ENCODE measurements around the gene CERS1.

The CERS1 gene

DNA sequence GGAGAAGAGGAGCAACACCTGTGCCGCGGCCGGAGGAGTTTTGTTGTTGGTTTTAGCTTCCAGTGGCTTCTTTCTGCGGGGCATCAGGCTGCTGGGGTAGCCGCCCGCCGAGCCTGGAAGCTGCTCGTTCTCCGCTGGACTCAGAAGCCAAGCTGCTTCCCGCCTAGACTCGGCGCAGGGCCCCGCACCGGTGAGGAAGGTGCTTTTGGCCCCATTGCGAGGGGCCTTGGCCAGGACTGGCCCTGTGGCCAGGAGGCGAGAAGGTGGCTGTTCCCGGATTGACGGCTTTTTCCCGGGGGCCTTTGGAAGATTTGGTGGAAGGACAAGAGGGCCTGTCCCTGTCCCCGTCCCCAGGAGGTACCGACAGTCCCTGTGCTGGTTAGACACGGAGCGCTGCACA, 28.8 kb downstream of the CERS1 start:
- no peak for DNase-seq (ENCODE audit: low read depth, low spot score)
- ChIA-PET CTCF (interaction anchor here (0.9 to 13.9 kb wide), 16 partner anchors 11 to 417 kb away, joined by 3 to 249 read pairs (median 4); partner anchors contain the start of gene CRTC1), POLR2A (no interaction called here)
- TF ChIP-seq, protein P1, sequence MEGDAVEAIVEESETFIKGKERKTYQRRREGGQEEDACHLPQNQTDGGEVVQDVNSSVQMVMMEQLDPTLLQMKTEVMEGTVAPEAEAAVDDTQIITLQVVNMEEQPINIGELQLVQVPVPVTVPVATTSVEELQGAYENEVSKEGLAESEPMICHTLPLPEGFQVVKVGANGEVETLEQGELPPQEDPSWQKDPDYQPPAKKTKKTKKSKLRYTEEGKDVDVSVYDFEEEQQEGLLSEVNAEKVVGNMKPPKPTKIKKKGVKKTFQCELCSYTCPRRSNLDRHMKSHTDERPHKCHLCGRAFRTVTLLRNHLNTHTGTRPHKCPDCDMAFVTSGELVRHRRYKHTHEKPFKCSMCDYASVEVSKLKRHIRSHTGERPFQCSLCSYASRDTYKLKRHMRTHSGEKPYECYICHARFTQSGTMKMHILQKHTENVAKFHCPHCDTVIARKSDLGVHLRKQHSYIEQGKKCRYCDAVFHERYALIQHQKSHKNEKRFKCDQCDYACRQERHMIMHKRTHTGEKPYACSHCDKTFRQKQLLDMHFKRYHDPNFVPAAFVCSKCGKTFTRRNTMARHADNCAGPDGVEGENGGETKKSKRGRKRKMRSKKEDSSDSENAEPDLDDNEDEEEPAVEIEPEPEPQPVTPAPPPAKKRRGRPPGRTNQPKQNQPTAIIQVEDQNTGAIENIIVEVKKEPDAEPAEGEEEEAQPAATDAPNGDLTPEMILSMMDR (IDR thresholded peaks at IDR 0.05; ENCODE audit: insufficient read depth, low read length, missing control alignments) = no peak
- no peak overlapping the region for H3K4me3 ChIP-seq (ENCODE audit: low read depth, low read length)

DNA sequence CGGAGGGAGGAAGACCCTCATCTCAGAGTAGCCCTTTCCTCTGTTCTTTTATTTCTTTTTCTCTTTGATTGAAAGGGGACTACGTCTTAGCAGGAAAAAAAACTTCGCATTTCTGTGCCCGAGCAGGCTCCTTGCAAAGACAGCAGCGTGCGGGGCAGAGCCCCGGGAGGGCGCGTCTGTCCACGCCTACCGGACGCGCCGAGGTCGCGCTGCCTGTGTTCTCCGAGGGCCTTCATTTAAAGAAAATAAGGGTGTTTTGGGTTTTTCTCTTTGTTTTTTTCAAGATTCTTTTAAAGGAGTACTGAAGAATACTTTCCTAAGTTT, 29.2 kb downstream of the CERS1 start:
- DNase-seq (ENCODE audit: low read depth, low spot score) = no peak
- H3K4me3 ChIP-seq (ENCODE audit: low read depth, low read length) = no peak overlapping the region
- POLR2A ChIA-PET = no interaction called here
- CTCF ChIA-PET = interaction anchor here (0.9 to 13.9 kb wide), 21 partner anchors 11 to 415 kb away, joined by 3 to 249 read pairs (median 4); partner anchors contain the start of gene CRTC1
- TF ChIP-seq, protein P1 (IDR thresholded peaks at IDR 0.05; ENCODE audit: insufficient read depth, low read length, missing control alignments) = no peak

DNA sequence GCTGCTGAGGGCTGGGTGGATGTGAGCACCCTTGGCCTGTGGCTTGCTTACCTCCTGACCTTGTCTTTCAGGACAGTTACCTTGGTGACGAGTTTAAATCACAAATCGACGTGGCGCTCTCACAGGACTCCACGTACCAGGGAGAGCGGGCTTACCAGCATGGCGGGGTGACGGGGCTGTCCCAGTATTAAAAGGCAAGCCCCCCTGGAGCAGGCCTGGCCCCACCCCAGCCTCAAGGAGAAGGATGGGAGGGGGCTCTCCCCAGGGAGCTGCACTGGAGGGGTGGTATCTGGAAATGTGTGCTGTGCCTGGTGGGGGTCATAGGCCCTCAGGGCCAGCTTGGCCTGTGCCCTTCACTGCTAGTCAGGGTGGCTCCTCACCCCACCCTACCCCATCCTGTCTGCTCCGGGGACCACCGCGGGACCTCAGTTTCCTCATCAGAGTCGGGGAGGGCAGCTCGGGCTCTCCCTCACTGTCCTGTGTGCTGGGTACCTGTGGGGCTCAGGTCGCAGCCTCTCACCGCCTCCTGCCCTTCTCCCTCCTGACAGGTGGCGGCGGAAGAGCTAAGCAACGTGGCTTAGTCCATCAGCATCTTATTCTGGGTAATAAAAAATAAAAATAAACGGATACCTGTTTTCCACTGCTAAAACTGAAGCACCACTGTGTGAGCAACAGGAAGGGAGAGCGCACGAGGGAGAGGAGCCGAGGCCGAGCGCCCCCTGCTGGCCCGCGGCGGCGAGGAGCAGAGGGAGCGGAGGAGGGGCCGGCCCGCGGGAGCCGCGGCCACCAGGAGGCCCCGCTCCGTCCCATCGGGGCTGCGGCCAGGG, 29.8 kb downstream of the CERS1 start:
- no peak for DNase-seq (ENCODE audit: low read depth, low spot score)
- ChIA-PET CTCF (interaction anchor here (0.6 to 13.9 kb wide), 24 partner anchors 10 to 415 kb away, joined by 3 to 249 read pairs (median 4); partner anchors contain the start of genes CERS1, COPE, CRTC1 and DDX49), POLR2A (no interaction called here)

DNA sequence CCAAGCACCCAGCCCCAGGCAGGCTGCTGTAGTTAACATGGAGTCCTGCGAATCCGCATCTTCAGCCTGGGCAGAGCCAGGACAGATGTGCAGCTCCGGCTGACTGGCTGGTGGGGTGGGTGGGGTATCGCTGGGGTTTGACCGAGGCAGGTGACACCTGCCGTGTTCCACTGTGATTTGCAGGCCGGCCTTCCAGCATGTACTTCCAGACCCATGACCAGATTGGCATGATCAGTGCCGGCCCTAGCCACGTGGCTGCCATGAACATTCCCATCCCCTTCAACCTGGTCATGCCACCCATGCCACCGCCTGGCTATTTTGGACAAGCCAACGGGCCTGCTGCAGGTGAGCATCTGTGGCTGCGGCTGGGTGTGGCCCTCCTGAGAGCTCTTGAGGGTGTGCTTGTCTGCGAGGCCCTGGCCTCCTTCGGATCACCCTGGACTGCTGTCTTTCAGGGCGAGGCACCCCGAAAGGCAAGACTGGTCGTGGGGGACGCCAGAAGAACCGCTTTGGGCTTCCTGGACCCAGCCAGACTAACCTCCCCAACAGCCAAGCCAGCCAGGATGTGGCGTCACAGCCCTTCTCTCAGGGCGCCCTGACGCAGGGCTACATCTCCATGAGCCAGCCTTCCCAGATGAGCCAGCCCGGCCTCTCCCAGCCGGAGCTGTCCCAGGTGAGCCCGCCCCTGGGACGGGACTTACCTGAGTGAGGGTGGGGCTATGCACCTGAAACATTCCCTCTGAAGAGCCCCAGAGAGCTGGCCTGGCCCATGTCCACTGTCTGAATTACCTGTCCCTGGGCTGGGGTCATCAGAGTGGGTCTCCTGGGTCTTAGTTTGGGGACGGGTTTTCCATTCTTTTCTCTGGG, 30.6 kb downstream of the CERS1 start:
- no peak overlapping the region for H3K4me3 ChIP-seq (ENCODE audit: low read depth, low read length)
- CTCF ChIA-PET = interaction anchor here (0.9 to 13.9 kb wide), 12 partner anchors 9 to 323 kb away, joined by 3 to 249 read pairs (median 5); partner anchors contain the start of genes CERS1, COPE and DDX49
- TF ChIP-seq, protein P1 (IDR thresholded peaks at IDR 0.05; ENCODE audit: insufficient read depth, low read length, missing control alignments) = no peak
- POLR2A ChIA-PET = no interaction called here
- DNase-seq (ENCODE audit: low read depth, low spot score) = no peak

More for the DNA sequence above, 29.8 kb downstream of the CERS1 start:
- no peak overlapping the region for H3K4me3 ChIP-seq (ENCODE audit: low read depth, low read length)
- TF ChIP-seq, protein P1 (IDR thresholded peaks at IDR 0.05; ENCODE audit: insufficient read depth, low read length, missing control alignments) = peak; percentile 94

DNA sequence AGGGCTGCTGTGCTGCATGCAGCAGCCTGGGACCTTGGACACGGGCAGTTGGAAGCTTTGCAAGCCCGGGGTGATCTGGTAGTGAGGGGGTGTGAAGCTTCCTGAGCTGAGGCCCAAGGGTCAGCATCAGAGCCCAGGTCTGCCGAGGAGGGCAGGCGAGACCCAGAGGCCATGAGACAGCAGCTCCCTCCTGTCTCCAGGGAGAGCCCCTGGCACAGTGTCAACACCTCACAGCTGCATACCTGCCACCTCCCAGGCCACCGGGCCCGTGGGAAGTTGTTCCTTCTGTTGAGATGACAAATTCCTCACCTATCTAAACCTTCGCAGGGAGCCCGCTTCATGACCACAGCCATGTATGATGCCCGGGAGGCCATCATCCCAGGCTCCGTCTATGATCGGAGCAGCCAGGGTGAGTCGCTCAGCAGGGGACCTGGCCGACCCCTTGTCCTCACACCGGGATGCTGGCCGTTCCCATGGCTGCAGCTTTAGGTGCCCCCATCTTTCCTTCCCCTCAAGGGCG, 32.1 kb downstream of the CERS1 start:
- TF ChIP-seq, protein P1 (IDR thresholded peaks at IDR 0.05; ENCODE audit: insufficient read depth, low read length, missing control alignments) = no peak
- DNase-seq (ENCODE audit: low read depth, low spot score) = no peak
- CTCF ChIA-PET = interaction anchor here (0.7 to 13.9 kb wide), 6 partner anchors 8 to 275 kb away, joined by 3 to 249 read pairs (median 31); partner anchors contain the start of gene REX1BD
- H3K4me3 ChIP-seq (ENCODE audit: low read depth, low read length) = no peak overlapping the region
- POLR2A ChIA-PET = no interaction called here

Data from AG04449 (cell line).